Mesendoderm (in vitro differentiated cells): ENCODE data around the gene HS1BP3.

Experiments
- DNase-seq: peaks from one replicate; pipeline ENCODE4 v3.0.0; 2013
- H2AK5ac ChIP-seq: 2 replicates; pipeline ENCODE4 v1.6.1; 2013; ENCODE audit warnings: low read length, inconsistent platforms
- H2BK120ac ChIP-seq: 2 replicates; pipeline ENCODE4 v1.6.1; 2013; ENCODE audit warnings: low read depth, mild to moderate bottlenecking, low read length, moderate library complexity, mixed read lengths
- H2BK15ac ChIP-seq: replicated peaks from 2 replicates; pipeline ENCODE4 v1.6.1; 2013; ENCODE audit warnings: low read depth, mild to moderate bottlenecking, moderate library complexity
- H2BK5ac ChIP-seq: 2 replicates; pipeline ENCODE4 v1.6.1; 2013; ENCODE audit warnings: low read length, inconsistent platforms
- H3K18ac ChIP-seq: 2 replicates; pipeline ENCODE4 v1.6.1; 2013; ENCODE audit warnings: mild to moderate bottlenecking, low read length, mixed read lengths
- H3K23ac ChIP-seq: one replicate; pipeline ENCODE4 v1.6.1; 2013; ENCODE audit warnings: low read length
- H3K27ac ChIP-seq: 2 replicates; pipeline ENCODE4 v1.5.1; 2013; ENCODE audit warnings: low read depth, mild to moderate bottlenecking, inconsistent platforms, low read length, moderate library complexity
- H3K27me3 ChIP-seq: 2 replicates; pipeline ENCODE4 v1.6.1; 2013; ENCODE audit warnings: low read length, control low read depth, mild to moderate bottlenecking, inconsistent platforms; ENCODE audit not compliant: insufficient read depth, poor library complexity
- H3K36me3 ChIP-seq: 2 replicates; pipeline ENCODE4 v1.6.1; 2013; ENCODE audit warnings: low read length, inconsistent platforms; ENCODE audit not compliant: control insufficient read depth, insufficient read depth
- H3K4ac ChIP-seq: one replicate; pipeline ENCODE4 v1.6.1; 2013; ENCODE audit warnings: low read depth, mild to moderate bottlenecking, low read length, moderate library complexity
- H3K4me1 ChIP-seq: 2 replicates; pipeline ENCODE4 v1.6.1; 2013; ENCODE audit warnings: low read depth, low read length, inconsistent platforms; ENCODE audit not compliant: control insufficient read depth
- H3K4me2 ChIP-seq: 2 replicates; pipeline ENCODE4 v1.6.1; 2013; ENCODE audit warnings: low read length
- H3K4me3 ChIP-seq: 2 replicates; pipeline ENCODE4 v1.5.1; 2013; ENCODE audit warnings: mild to moderate bottlenecking, low read length
- H3K56ac ChIP-seq: one replicate; pipeline ENCODE4 v1.6.1; 2013; ENCODE audit warnings: low read length
- H3K79me1 ChIP-seq: 2 replicates; pipeline ENCODE4 v1.6.1; 2013; ENCODE audit warnings: low read length, inconsistent platforms
- H3K79me2 ChIP-seq: 2 replicates; pipeline ENCODE4 v1.6.1; 2013; ENCODE audit warnings: mild to moderate bottlenecking, low read length; ENCODE audit not compliant: control insufficient read depth, insufficient read depth
- H3K9ac ChIP-seq: 2 replicates; pipeline ENCODE4 v1.6.1; 2013; ENCODE audit warnings: low read length, inconsistent platforms
- H4K5ac ChIP-seq: one replicate; pipeline ENCODE4 v1.6.1; 2013; ENCODE audit warnings: low read length
- H4K8ac ChIP-seq: one replicate; pipeline ENCODE4 v1.6.1; 2013; ENCODE audit warnings: low read depth, mild to moderate bottlenecking, control low read depth, low read length, moderate library complexity
- WGBS: extraction: QIAGEN DNeasy Blood & Tissue Kit; methylation state at CpG from one replicate; pipeline ENCODE4 v1.1.7; 2013; ENCODE audit warnings: low lambda C conversion rate, missing lambda C conversion rate; ENCODE audit not compliant: insufficient coverage; ENCODE audit errors: extremely low coverage; 5-methylcytosine and 5-hydroxymethylcytosine counted together

The HS1BP3 gene

GRCh38 chr2:20633001-20633400 is 17.9 kb downstream of the HS1BP3 start:
- Histone ChIP-seq H3K23ac (no peak overlapping the region), H3K18ac (no peak overlapping the region), H3K27me3 (no peaks in the 10 kb centered on the region), H3K56ac (no peak overlapping the region), H3K79me2 (no peaks in the 10 kb centered on the region), H2BK15ac (no peak overlapping the region), H3K36me3 (no peaks in the 10 kb centered on the region), H3K9ac (no peak overlapping the region), H3K4ac (no peak overlapping the region), H3K27ac (no peak overlapping the region), H3K4me1 (peaks cover 2% of the 10 kb centered on the region), H4K5ac (no peak overlapping the region), H2BK5ac (no peak overlapping the region), H2AK5ac (no peak overlapping the region), H2BK120ac (no peak overlapping the region), H4K8ac (no peak overlapping the region), H3K4me3 (no peak overlapping the region), H3K4me2 (no peak overlapping the region), H3K79me1 (no peaks in the 10 kb centered on the region)
- DNase-seq: no peak
- no CpG with 5 or more reads among the region's 4 CpGs for WGBS

GRCh38 chr2:20632446-20632990 is 18.4 kb downstream of the HS1BP3 start:
- Histone ChIP-seq H3K4me1 (peaks cover 2% of the 10 kb centered on the region), H3K4ac (no peak overlapping the region), H2BK15ac (no peak overlapping the region), H3K23ac (no peak overlapping the region), H3K9ac (no peak overlapping the region), H3K27ac (no peak overlapping the region), H4K8ac (no peak overlapping the region), H3K18ac (no peak overlapping the region), H3K36me3 (no peaks in the 10 kb centered on the region), H2AK5ac (no peak overlapping the region), H3K79me1 (no peaks in the 10 kb centered on the region), H3K27me3 (no peaks in the 10 kb centered on the region), H3K56ac (no peak overlapping the region), H4K5ac (no peak overlapping the region), H3K79me2 (no peaks in the 10 kb centered on the region), H3K4me3 (no peak overlapping the region), H2BK120ac (no peak overlapping the region), H2BK5ac (no peak overlapping the region), H3K4me2 (no peak overlapping the region)
- no CpG with 5 or more reads among the region's 7 CpGs for WGBS
- DNase-seq: no peak

DNA sequence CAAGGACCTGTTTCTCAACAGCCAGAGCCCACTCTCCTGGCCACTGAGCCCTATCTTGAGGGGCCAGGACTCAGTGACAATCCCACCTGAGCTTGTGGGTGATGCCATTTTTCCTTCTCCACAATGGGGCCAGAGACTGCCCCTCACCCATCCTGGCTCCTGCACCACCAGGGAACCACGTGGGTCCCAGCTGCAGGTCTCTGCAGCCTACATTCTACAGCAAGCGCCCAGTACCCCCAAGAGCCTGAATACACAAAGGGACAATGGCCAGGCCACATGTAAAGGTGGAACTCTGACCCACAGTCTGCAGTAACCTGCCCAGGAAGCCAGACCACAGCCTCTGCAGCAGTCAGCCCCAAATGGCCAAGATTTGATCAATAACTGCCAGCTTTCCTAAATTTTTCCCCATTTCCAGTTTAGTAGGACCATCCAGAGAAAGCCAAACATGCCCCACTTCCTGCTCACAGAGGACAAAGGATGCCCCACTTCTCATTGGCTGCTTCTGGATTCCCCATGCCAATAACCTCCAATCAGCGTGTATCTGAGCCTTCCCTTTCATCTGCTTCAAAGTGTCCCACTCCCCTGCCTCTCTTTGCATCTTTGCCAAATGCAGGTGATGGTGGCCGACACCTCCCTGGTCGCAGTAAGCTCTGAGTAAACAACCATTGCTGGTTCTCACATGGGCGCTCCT is 19.1 kb downstream of the HS1BP3 start:
- H4K5ac ChIP-seq: no peak overlapping the region
- no peaks in the 10 kb centered on the region for H3K36me3 ChIP-seq
- H2BK5ac ChIP-seq: no peak overlapping the region
- no peak overlapping the region for H3K9ac ChIP-seq
- H3K56ac ChIP-seq: no peak overlapping the region
- no peak overlapping the region for H3K18ac ChIP-seq
- peaks cover 2% of the 10 kb centered on the region for H3K4me1 ChIP-seq
- H3K79me2 ChIP-seq: no peaks in the 10 kb centered on the region
- no peaks in the 10 kb centered on the region for H3K79me1 ChIP-seq
- no peak overlapping the region for H4K8ac ChIP-seq
- no peak overlapping the region for H3K4ac ChIP-seq
- no peak for DNase-seq
- WGBS: no CpG with 5 or more reads among the region's 6 CpGs
- no peak overlapping the region for H2BK15ac ChIP-seq
- H3K4me2 ChIP-seq: no peak overlapping the region
- H3K23ac ChIP-seq: no peak overlapping the region
- no peak overlapping the region for H2BK120ac ChIP-seq
- no peak overlapping the region for H3K27ac ChIP-seq
- H2AK5ac ChIP-seq: no peak overlapping the region
- H3K27me3 ChIP-seq: no peaks in the 10 kb centered on the region
- no peak overlapping the region for H3K4me3 ChIP-seq

DNA sequence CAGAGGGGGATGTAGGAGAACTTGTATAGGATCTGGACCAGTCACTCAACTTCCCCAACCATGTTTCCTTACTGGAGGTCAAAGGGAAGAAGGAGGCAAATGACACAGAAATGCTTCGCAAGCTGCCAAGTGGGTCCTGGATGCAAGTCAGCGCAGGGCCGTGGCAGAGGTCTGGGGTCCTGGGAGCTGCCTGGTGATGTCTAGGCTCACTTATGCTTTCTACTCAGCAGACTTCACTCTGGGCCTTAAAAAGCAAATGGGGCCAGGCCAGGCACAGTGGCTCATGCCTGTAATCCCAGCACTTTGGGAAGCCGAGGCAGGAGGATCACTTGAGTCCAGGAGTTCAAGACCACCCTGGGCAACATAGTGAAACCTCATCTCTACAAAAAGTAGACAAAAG is 19.9 kb downstream of the HS1BP3 start:
- no peak overlapping the region for H4K5ac ChIP-seq
- no peak overlapping the region for H3K4me2 ChIP-seq
- no peak overlapping the region for H3K9ac ChIP-seq
- no peak overlapping the region for H4K8ac ChIP-seq
- H3K23ac ChIP-seq: no peak overlapping the region
- no peak overlapping the region for H3K27ac ChIP-seq
- no peak overlapping the region for H3K4me3 ChIP-seq
- no peak overlapping the region for H2AK5ac ChIP-seq
- no peak overlapping the region for H2BK120ac ChIP-seq
- H3K4me1 ChIP-seq: peaks cover 2% of the 10 kb centered on the region
- H3K36me3 ChIP-seq: no peaks in the 10 kb centered on the region
- H3K18ac ChIP-seq: no peak overlapping the region
- no peak overlapping the region for H3K4ac ChIP-seq
- WGBS: no CpG with 5 or more reads among the region's 4 CpGs
- no peak overlapping the region for H2BK15ac ChIP-seq
- no peak overlapping the region for H2BK5ac ChIP-seq
- H3K79me2 ChIP-seq: no peaks in the 10 kb centered on the region
- no peak overlapping the region for H3K56ac ChIP-seq
- H3K79me1 ChIP-seq: no peaks in the 10 kb centered on the region
- no peaks in the 10 kb centered on the region for H3K27me3 ChIP-seq
- DNase-seq: no peak

GRCh38 chr2:20629581-20630171 is 21.2 kb downstream of the HS1BP3 start:
- H2BK5ac ChIP-seq: no peak overlapping the region
- H3K27me3 ChIP-seq: no peaks in the 10 kb centered on the region
- no peak overlapping the region for H3K4ac ChIP-seq
- H3K4me2 ChIP-seq: no peak overlapping the region
- H3K79me2 ChIP-seq: no peaks in the 10 kb centered on the region
- H4K8ac ChIP-seq: no peak overlapping the region
- no peak for DNase-seq
- no CpG with 5 or more reads among the region's 12 CpGs for WGBS
- H2BK120ac ChIP-seq: no peak overlapping the region
- H3K4me3 ChIP-seq: no peak overlapping the region
- no peak overlapping the region for H2AK5ac ChIP-seq
- H3K18ac ChIP-seq: no peak overlapping the region
- no peak overlapping the region for H3K27ac ChIP-seq
- no peak overlapping the region for H3K9ac ChIP-seq
- no peak overlapping the region for H3K56ac ChIP-seq
- H3K4me1 ChIP-seq: no peaks in the 10 kb centered on the region
- H3K23ac ChIP-seq: no peak overlapping the region
- H4K5ac ChIP-seq: no peak overlapping the region
- H3K36me3 ChIP-seq: no peaks in the 10 kb centered on the region
- H2BK15ac ChIP-seq: no peak overlapping the region
- H3K79me1 ChIP-seq: no peaks in the 10 kb centered on the region
